Activated T-cell treated with anti-CD3 and anti-CD28 coated beads for 48 hours (primary cell): ENCODE data around the gene LIN37.
"Not testable (repeated sequence)": the region's sequence is repeated elsewhere in the genome, so short reads cannot be mapped to it uniquely, and the experiment has no call there.

Experiments
- DNase-seq: peaks from one replicate; pipeline ENCODE4 v3.0.0-alpha.2; 2020; ENCODE audit warnings: low read depth

LIN37 gene

GRCh38 chr19:35719402-35720162 lies 28.8 kb upstream of the LIN37 start:
- DNase-seq, result no peak

GRCh38 chr19:35720163-35720524 lies 28.2 kb upstream of the LIN37 start:
- no peak for DNase-seq

GRCh38 chr19:35720648-35721047 lies 27.7 kb upstream of the LIN37 start:
- DNase-seq, result no peak

- DNase-seq, result no peak
These were observed 27.0 kb upstream of the LIN37 start for GRCh38 chr19:35721374-35721773.

- DNase-seq, result no peak
These were observed 25.9 kb upstream of the LIN37 start for GRCh38 chr19:35722461-35722860.

- DNase-seq, result no peak
These were observed 25.5 kb upstream of the LIN37 start for GRCh38 chr19:35722897-35723296.

- no peak for DNase-seq
These were observed 24.7 kb upstream of the LIN37 start for GRCh38 chr19:35723671-35724070.

- DNase-seq, result not testable (repeated sequence)
These were observed 24.2 kb upstream of the LIN37 start for GRCh38 chr19:35724132-35724531.

- DNase-seq, result no peak
These were observed 23.8 kb upstream of the LIN37 start for GRCh38 chr19:35724560-35724959.

GRCh38 chr19:35725216-35725861 lies 23.0 kb upstream of the LIN37 start:
- DNase-seq, result no peak

- no peak for DNase-seq
These were observed 21.1 kb upstream of the LIN37 start for GRCh38 chr19:35727053-35727955.

- no peak for DNase-seq
These were observed 20.2 kb upstream of the LIN37 start for GRCh38 chr19:35727956-35728706.

GRCh38 chr19:35729021-35729420 lies 19.4 kb upstream of the LIN37 start:
- no peak for DNase-seq

- no peak for DNase-seq
These were observed 18.6 kb upstream of the LIN37 start for GRCh38 chr19:35729763-35730162.

GRCh38 chr19:35730326-35730725 lies 18.1 kb upstream of the LIN37 start:
- DNase-seq, result no peak

GRCh38 chr19:35731353-35731752 lies 17.0 kb upstream of the LIN37 start:
- DNase-seq, result no peak

GRCh38 chr19:35731779-35732405 lies 16.5 kb upstream of the LIN37 start:
- no peak for DNase-seq

GRCh38 chr19:35732540-35733179 lies 15.7 kb upstream of the LIN37 start:
- no peak for DNase-seq

- DNase-seq, result no peak
These were observed 14.9 kb upstream of the LIN37 start for GRCh38 chr19:35733180-35734125.

GRCh38 chr19:35734273-35734672 lies 14.1 kb upstream of the LIN37 start:
- DNase-seq, result no peak
